HL-60 (cell line): ENCODE data around the gene FRMPD2.

ENCODE experiments used
- DNase-seq, 2 experiments: peaks; one replicate each; pipeline ENCODE4 v3.0.0-alpha.2; 2010 to 2020; ENCODE audit warnings: low read depth in 1 of 2, low spot score in 1 of 2
- H3K27ac ChIP-seq: fragments of 250-450 bp; sonication (Bioruptor Pico); replicated peaks from 2 replicates; pipeline ENCODE4 v1.5.1; 2020; ENCODE audit warnings: mild to moderate bottlenecking, moderate library complexity
- H3K27me3 ChIP-seq: fragments of 250-450 bp; sonication (Bioruptor Pico); 2 replicates; pipeline ENCODE4 v1.5.1; 2021; ENCODE audit warnings: mild to moderate bottlenecking, moderate library complexity; ENCODE audit not compliant: insufficient read depth, poor library complexity, severe bottlenecking
- H3K4me3 ChIP-seq: replicated peaks from 2 replicates; pipeline ENCODE4 v1.5.1; 2011; ENCODE audit warnings: mild to moderate bottlenecking, control low read depth, low read length; ENCODE audit not compliant: insufficient read depth
- GABPA ChIP-seq: IDR thresholded peaks from 2 replicates; pipeline ENCODE4 v1.6.1; 2012; ENCODE audit warnings: low read depth
- POLR2AphosphoS5 ChIP-seq: IDR thresholded peaks from 2 replicates; pipeline ENCODE4 v1.6.1; 2012; ENCODE audit warnings: low read depth
- REST ChIP-seq: IDR thresholded peaks from 2 replicates; pipeline ENCODE4 v1.6.1; 2012; ENCODE audit warnings: low read depth; ENCODE audit not compliant: insufficient replicate concordance
- SPI1 ChIP-seq: IDR thresholded peaks from 2 replicates; pipeline ENCODE4 v1.6.1; 2012; ENCODE audit warnings: low read depth, mild to moderate bottlenecking, borderline replicate concordance
- TF ChIP-seq, protein P1 (sequence below): IDR thresholded peaks from one replicate; pipeline ENCODE4 v1.5.1; 2011; ENCODE audit warnings: low read length, control low read depth, inconsistent platforms; ENCODE audit not compliant: insufficient read depth

Gene FRMPD2

GRCh38 chr10:48205918-48206317, 68.6 kb downstream of the FRMPD2 start:
- no peaks in the 10 kb centered on the region for H3K27me3 ChIP-seq
- no peak for TF ChIP-seq GABPA
- TF ChIP-seq POLR2AphosphoS5: no peak
- no peak for TF ChIP-seq REST
- no peak overlapping the region for H3K27ac ChIP-seq
- no peak overlapping the region for H3K4me3 ChIP-seq
- no peak for DNase-seq

GRCh38 chr10:48199580-48200377, 74.7 kb downstream of the FRMPD2 start:
- H3K27me3 ChIP-seq: no peaks in the 10 kb centered on the region
- H3K4me3 ChIP-seq: no peak overlapping the region
- peak; percentile 69 to 81 for DNase-seq
- TF ChIP-seq GABPA (peak; percentile 88), SPI1 (peak; percentile 53; the same call in 1 of the 2 replicates), REST (peak; percentile 9)
- TF ChIP-seq, protein P1, sequence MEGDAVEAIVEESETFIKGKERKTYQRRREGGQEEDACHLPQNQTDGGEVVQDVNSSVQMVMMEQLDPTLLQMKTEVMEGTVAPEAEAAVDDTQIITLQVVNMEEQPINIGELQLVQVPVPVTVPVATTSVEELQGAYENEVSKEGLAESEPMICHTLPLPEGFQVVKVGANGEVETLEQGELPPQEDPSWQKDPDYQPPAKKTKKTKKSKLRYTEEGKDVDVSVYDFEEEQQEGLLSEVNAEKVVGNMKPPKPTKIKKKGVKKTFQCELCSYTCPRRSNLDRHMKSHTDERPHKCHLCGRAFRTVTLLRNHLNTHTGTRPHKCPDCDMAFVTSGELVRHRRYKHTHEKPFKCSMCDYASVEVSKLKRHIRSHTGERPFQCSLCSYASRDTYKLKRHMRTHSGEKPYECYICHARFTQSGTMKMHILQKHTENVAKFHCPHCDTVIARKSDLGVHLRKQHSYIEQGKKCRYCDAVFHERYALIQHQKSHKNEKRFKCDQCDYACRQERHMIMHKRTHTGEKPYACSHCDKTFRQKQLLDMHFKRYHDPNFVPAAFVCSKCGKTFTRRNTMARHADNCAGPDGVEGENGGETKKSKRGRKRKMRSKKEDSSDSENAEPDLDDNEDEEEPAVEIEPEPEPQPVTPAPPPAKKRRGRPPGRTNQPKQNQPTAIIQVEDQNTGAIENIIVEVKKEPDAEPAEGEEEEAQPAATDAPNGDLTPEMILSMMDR: no peak
- H3K27ac ChIP-seq: peak overlapping the region; percentile 26; the same call in 1 of the 2 replicates

GRCh38 chr10:48197236-48197899, 77.1 kb downstream of the FRMPD2 start:
- Histone ChIP-seq H3K4me3 (no peak overlapping the region), H3K27me3 (no peaks in the 10 kb centered on the region), H3K27ac (no peak overlapping the region)
- TF ChIP-seq SPI1 (peak; percentile 70), POLR2AphosphoS5 (no peak), REST (no peak)
- peak in 1 of 2 experiments; percentile 10 for DNase-seq

DNA sequence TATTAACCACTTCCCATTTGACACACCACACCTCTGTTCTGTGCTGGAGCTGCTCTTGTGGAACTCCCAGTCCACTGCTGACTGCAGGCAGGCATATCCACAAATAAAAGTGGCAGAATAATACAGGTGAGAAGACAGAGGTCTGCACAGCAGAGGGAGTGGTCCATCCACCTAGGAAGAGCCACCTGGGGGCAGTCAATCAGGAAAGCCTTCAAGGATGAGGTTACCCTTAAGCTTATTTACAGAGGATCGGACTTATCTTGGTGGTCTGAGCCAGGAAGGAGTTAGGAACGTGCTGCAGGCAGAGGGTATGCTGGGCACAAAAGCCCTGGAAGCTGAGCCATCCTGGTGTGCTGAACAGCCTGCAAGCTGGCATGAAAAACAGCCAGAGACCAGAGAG, 78.7 kb downstream of the FRMPD2 start:
- no peak for DNase-seq
- Histone ChIP-seq H3K4me3 (no peak overlapping the region), H3K27ac (no peak overlapping the region), H3K27me3 (no peaks in the 10 kb centered on the region)
- TF ChIP-seq, protein P1: no peak
- TF ChIP-seq SPI1: no peak
- no peak for TF ChIP-seq REST
- no peak for TF ChIP-seq POLR2AphosphoS5
- no peak for TF ChIP-seq GABPA
